Inflammatory macrophage treated with lipopolysaccharide for 1 hour (primary cell): ENCODE results near the gene SHISAL1.

ENCODE experiments used
- DNase-seq, 2 donors: peaks; one replicate each; pipeline ENCODE4 v3.0.0-alpha.2; 2020 to 2022

SHISAL1 gene

GRCh38 chr22:44342347-44342956 is 29.7 kb upstream of the SHISAL1 start:
- DNase-seq = no peak

GRCh38 chr22:44341431-44342346 is 28.9 kb upstream of the SHISAL1 start:
- no peak for DNase-seq

GRCh38 chr22:44340271-44341239 is 27.8 kb upstream of the SHISAL1 start:
- no peak for DNase-seq

GRCh38 chr22:44338906-44339305 is 26.2 kb upstream of the SHISAL1 start:
- DNase-seq = no peak

- no peak for DNase-seq
Observed at GRCh38 chr22:44338177-44338810, 25.5 kb upstream of the SHISAL1 start.

- DNase-seq = peak in 1 of 2 donors; percentile 5
Observed at GRCh38 chr22:44337678-44338004, 24.9 kb upstream of the SHISAL1 start.

- DNase-seq = no peak
Observed at GRCh38 chr22:44336962-44337677, 24.4 kb upstream of the SHISAL1 start.

GRCh38 chr22:44335903-44336803 is 23.4 kb upstream of the SHISAL1 start:
- DNase-seq = no peak

- no peak for DNase-seq
Observed at GRCh38 chr22:44335066-44335839, 22.5 kb upstream of the SHISAL1 start.

GRCh38 chr22:44333847-44334635 is 21.3 kb upstream of the SHISAL1 start:
- DNase-seq = no peak

GRCh38 chr22:44332946-44333345 is 20.2 kb upstream of the SHISAL1 start:
- no peak for DNase-seq

GRCh38 chr22:44331881-44332714 is 19.3 kb upstream of the SHISAL1 start:
- no peak for DNase-seq

GRCh38 chr22:44330744-44331660 is 18.3 kb upstream of the SHISAL1 start:
- DNase-seq = no peak

GRCh38 chr22:44330188-44330743 is 17.5 kb upstream of the SHISAL1 start:
- no peak for DNase-seq

- no peak for DNase-seq
Observed at GRCh38 chr22:44329179-44329796, 16.5 kb upstream of the SHISAL1 start.

GRCh38 chr22:44328762-44329161 is 16.0 kb upstream of the SHISAL1 start:
- DNase-seq = no peak
